Liver (tissue), 3 donors: ENCODE results near the gene LGALS9C.
"Not testable (repeated sequence)": the region's sequence is repeated elsewhere in the genome, so short reads cannot be mapped to it uniquely, and the experiment has no call there.

Experiments
- FOXA1 ChIP-seq: IDR thresholded peaks from 2 replicates; pipeline ENCODE4 v1.6.1; 2016; ENCODE audit warnings: antibody characterized with exemption
- HNF4G ChIP-seq: IDR thresholded peaks from 2 replicates; pipeline ENCODE4 v1.6.1; 2016; ENCODE audit warnings: antibody characterized with exemption
- RAD21 ChIP-seq, 2 donors: IDR thresholded peaks; 2 replicates each; pipeline ENCODE4 v1.6.1; 2016; ENCODE audit warnings: antibody characterized with exemption in 2 of 2, mild to moderate bottlenecking in 2 of 2
- RXRA ChIP-seq, 2 donors: IDR thresholded peaks; 2 replicates each; pipeline ENCODE4 v1.6.1; 2017 to 2018; ENCODE audit warnings: antibody characterized with exemption in 2 of 2, mild to moderate bottlenecking in 1 of 2
- TF ChIP-seq, protein P1 (sequence below): IDR thresholded peaks from 2 replicates; pipeline ENCODE4 v1.6.1; 2016; ENCODE audit warnings: antibody characterized with exemption, mild to moderate bottlenecking
- TF ChIP-seq, protein P2 (sequence below): IDR thresholded peaks from 2 replicates; pipeline ENCODE4 v1.6.1; 2016; ENCODE audit warnings: antibody characterized with exemption
- TF ChIP-seq, protein P3 (sequence below): fragments of 150-350 bp; IDR thresholded peaks from 2 replicates; pipeline ENCODE4 v1.5.1; 2017; ENCODE audit warnings: improper control_type of control experiment, low read depth, low read length; ENCODE audit not compliant: missing input control
- donor health status: healthy.
- donor health status: healthy.

DNA sequence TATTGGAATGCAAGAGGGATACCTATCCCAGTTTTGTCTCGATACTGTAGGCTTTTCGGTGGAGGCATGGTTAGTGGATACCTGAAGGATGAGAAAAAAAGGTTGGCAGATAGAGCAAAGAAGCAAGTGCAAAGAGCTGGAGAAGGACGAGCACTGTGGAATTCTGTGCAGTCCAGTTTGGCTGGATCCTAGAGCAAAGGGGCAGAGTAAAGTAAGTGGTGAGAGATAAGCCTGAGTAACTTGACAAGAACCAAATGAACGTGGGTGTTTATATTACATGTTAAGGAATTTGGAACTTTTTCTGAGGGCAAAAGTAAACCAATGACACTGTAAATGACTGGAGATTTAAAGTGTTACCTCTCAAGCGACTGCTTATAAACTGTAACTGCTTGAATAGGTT is 66.3 kb downstream of the LGALS9C start:
- TF ChIP-seq, protein P1, sequence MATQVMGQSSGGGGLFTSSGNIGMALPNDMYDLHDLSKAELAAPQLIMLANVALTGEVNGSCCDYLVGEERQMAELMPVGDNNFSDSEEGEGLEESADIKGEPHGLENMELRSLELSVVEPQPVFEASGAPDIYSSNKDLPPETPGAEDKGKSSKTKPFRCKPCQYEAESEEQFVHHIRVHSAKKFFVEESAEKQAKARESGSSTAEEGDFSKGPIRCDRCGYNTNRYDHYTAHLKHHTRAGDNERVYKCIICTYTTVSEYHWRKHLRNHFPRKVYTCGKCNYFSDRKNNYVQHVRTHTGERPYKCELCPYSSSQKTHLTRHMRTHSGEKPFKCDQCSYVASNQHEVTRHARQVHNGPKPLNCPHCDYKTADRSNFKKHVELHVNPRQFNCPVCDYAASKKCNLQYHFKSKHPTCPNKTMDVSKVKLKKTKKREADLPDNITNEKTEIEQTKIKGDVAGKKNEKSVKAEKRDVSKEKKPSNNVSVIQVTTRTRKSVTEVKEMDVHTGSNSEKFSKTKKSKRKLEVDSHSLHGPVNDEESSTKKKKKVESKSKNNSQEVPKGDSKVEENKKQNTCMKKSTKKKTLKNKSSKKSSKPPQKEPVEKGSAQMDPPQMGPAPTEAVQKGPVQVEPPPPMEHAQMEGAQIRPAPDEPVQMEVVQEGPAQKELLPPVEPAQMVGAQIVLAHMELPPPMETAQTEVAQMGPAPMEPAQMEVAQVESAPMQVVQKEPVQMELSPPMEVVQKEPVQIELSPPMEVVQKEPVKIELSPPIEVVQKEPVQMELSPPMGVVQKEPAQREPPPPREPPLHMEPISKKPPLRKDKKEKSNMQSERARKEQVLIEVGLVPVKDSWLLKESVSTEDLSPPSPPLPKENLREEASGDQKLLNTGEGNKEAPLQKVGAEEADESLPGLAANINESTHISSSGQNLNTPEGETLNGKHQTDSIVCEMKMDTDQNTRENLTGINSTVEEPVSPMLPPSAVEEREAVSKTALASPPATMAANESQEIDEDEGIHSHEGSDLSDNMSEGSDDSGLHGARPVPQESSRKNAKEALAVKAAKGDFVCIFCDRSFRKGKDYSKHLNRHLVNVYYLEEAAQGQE, result not testable (repeated sequence)
- TF ChIP-seq, protein P2, sequence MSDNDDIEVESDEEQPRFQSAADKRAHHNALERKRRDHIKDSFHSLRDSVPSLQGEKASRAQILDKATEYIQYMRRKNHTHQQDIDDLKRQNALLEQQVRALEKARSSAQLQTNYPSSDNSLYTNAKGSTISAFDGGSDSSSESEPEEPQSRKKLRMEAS, result not testable (repeated sequence)
- TF ChIP-seq, protein P3, sequence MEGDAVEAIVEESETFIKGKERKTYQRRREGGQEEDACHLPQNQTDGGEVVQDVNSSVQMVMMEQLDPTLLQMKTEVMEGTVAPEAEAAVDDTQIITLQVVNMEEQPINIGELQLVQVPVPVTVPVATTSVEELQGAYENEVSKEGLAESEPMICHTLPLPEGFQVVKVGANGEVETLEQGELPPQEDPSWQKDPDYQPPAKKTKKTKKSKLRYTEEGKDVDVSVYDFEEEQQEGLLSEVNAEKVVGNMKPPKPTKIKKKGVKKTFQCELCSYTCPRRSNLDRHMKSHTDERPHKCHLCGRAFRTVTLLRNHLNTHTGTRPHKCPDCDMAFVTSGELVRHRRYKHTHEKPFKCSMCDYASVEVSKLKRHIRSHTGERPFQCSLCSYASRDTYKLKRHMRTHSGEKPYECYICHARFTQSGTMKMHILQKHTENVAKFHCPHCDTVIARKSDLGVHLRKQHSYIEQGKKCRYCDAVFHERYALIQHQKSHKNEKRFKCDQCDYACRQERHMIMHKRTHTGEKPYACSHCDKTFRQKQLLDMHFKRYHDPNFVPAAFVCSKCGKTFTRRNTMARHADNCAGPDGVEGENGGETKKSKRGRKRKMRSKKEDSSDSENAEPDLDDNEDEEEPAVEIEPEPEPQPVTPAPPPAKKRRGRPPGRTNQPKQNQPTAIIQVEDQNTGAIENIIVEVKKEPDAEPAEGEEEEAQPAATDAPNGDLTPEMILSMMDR, result not testable (repeated sequence)
- not testable (repeated sequence) for TF ChIP-seq FOXA1; HNF4G; RXRA (IDR thresholded peaks at IDR 0.05); RAD21 (IDR thresholded peaks at IDR 0.05)
